ENCODE measurements around the gene FBN2. TPM values are rescaled to one million over a fixed set of nuclear protein-coding genes. Genes with fewer than 3 reads are reported as not detected.
"Not testable (repeated sequence)": the region's sequence is repeated elsewhere in the genome, so short reads cannot be mapped to it uniquely, and the experiment has no call there.

The FBN2 gene
- total RNA-seq, 1 experiment from 2014 or later: 43.8 TPM

DNA sequence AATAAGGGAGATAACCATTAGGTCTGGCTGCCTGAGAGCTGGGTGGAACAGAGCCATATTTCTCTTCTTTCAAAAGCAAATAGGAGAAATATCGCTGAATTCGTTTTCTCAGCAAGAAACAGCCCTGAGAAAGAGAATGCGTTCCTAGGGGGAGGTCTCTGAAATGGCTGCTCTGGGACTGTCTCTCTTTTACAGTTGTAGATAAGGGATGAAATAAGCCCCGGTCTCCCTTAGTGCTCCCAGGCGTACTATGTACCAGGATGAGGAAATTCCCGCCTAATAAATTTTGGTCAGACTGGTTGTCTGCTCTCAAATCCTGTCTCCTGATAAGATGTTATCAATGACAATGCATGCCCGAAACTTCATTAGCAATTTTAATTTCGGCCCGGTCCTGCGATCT is 90.8 kb downstream of the FBN2 start:
- not testable (repeated sequence) for H3K27ac ChIP-seq; H3K27me3 ChIP-seq; H3K4me1 ChIP-seq; H3K9me3 ChIP-seq (replicated peaks); H3K4me3 ChIP-seq; H3K36me3 ChIP-seq; DNase-seq

DNA sequence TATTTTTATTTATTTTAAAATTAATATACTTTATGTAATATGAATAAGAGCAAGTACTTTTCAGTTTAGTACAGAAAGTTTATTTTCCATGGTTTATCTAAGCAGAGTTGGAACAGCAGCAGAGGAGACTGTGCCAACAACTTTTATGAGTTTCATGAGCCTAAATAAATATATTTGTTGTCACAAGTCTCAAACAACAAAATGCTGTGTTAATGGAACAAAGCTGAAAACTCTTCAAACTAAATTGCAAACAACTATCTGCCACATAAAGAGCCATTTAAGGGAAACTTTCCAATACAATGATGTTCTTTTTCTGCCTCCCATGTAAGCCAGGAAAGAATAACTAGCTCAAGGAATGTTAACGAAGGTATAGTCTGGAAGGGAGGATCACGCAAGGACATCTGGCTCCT is 96.1 kb downstream of the FBN2 start:
- Histone ChIP-seq H3K27me3 (no peaks in the 10 kb centered on the region), H3K9me3 (replicated peaks) (no peaks in the 10 kb centered on the region), H3K4me1 (no peaks in the 10 kb centered on the region), H3K4me3 (no peak overlapping the region), H3K36me3 (no peaks in the 10 kb centered on the region), H3K27ac (no peak overlapping the region)
- no peak for DNase-seq

DNA sequence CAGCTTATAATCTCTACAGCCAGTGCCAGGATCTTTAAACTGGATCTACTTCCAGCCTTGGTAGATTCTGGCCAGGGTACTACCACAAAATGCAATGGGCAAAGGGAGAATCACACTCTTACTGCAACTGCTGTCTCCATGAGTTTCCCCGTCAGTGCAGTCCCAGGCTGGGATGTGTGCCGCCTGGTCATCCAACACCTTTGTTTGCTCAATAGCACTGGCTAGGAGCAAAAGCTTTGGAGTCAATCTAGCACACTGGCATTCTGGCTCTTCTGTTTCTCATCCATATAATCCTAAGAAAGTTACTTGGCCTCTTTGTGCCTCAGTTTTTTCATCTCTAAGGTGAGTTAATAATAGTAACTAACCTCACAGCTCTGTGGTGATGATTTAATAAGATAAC is 96.9 kb downstream of the FBN2 start:
- H3K9me3 ChIP-seq (replicated peaks): no peaks in the 10 kb centered on the region
- no peak overlapping the region for H3K27ac ChIP-seq
- no peaks in the 10 kb centered on the region for H3K36me3 ChIP-seq
- DNase-seq: no peak
- H3K4me3 ChIP-seq: no peak overlapping the region
- no peaks in the 10 kb centered on the region for H3K27me3 ChIP-seq
- H3K4me1 ChIP-seq: no peaks in the 10 kb centered on the region

DNA sequence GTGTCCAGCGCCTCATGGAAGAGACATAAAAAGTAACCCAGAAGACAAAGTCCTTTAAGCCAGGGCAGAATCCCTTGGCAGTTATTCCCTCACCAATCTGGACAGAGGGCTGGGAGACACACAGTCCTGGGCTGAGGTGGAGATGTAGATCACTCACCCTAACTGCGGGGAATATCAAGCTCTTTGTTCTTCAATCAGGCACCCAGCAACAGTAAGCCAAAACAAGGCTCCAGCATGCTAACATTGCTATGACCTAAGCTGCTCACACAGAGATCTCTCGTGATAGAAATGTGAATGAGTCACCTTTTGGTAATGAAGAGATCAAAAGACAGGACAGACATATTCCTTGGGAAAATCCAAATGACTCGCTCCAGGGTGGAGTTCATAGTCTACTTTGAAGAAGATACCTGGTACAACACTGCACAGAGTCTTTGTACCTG is 101.3 kb downstream of the FBN2 start:
- no peaks in the 10 kb centered on the region for H3K9me3 ChIP-seq (replicated peaks)
- no peak overlapping the region for H3K27ac ChIP-seq
- H3K27me3 ChIP-seq: no peaks in the 10 kb centered on the region
- no peaks in the 10 kb centered on the region; the same call in 1 of the 2 replicates for H3K4me1 ChIP-seq
- DNase-seq: no peak
- no peak overlapping the region for H3K4me3 ChIP-seq
- no peaks in the 10 kb centered on the region for H3K36me3 ChIP-seq

DNA sequence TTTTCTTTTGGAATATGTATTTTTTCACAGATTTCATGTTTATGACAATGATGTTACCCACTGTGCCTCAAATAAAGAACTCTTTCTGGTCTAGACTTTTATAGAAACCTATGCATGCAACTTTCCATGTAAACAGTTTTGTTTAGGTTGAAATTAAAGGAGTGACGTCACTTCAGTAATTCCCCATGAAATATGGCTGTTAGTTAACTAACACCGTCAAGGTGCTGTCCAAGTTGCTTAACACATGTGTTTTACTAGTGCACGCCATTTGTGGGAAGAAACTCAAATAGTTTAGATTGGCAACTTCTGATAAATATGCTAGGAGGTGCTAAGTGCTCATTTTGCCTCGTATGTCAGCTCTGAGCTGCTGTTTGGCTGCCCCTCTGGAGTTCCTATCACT is 102.2 kb downstream of the FBN2 start:
- Histone ChIP-seq H3K36me3 (no peaks in the 10 kb centered on the region), H3K9me3 (replicated peaks) (no peaks in the 10 kb centered on the region), H3K27ac (no peak overlapping the region), H3K27me3 (no peaks in the 10 kb centered on the region), H3K4me1 (no peaks in the 10 kb centered on the region; the same call in 1 of the 2 replicates), H3K4me3 (no peak overlapping the region)
- no peak for DNase-seq

DNA sequence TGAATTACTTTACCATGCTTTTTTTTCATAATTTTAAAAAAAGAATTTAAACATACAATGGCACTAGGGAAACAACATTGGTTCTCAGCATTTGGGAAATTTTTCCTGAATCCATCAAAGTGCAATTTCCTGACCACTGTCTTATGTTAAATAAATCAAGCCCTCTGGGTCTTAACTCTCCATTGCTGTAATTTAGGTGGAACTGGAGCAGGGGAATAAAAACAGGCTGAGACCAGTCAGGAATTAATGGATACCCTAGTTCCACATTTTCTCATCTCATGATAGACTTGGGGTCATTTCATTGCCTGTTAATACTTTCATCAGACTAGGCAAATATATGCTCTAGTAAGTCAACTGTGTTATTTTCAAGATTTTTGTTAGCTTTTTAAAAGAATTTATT is 103.1 kb downstream of the FBN2 start:
- Histone ChIP-seq H3K9me3 (replicated peaks) (no peaks in the 10 kb centered on the region), H3K4me3 (no peak overlapping the region), H3K36me3 (no peaks in the 10 kb centered on the region), H3K27me3 (no peaks in the 10 kb centered on the region), H3K27ac (no peak overlapping the region), H3K4me1 (no peaks in the 10 kb centered on the region; the same call in 1 of the 2 replicates)
- DNase-seq: no peak

DNA sequence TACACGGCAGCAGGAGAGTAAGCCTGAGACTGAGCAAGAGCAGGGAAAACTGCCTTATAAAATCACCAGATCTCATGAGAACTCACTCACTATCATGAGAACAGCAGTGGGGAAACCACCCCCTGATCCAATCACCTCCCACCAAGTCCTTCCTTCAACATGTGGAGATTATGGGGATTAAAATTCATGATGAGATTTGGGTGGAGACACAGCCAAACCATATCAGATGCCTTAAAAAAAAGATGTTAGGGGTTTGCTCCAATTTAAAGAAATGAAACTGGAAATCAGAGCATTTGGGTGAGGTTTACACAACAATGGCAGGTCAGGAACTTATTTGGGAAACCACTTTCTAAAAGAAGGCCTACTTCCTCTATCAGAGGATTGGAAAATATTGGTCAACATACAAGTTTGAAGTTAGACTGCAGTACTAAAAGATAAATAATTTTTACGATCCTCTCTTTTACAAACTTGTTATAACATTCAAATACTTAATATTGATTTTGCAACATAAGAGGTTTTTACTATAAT is 105.1 kb downstream of the FBN2 start:
- Histone ChIP-seq H3K4me1 (no peaks in the 10 kb centered on the region; the same call in 1 of the 2 replicates), H3K4me3 (no peak overlapping the region)
- no peak for DNase-seq

DNA sequence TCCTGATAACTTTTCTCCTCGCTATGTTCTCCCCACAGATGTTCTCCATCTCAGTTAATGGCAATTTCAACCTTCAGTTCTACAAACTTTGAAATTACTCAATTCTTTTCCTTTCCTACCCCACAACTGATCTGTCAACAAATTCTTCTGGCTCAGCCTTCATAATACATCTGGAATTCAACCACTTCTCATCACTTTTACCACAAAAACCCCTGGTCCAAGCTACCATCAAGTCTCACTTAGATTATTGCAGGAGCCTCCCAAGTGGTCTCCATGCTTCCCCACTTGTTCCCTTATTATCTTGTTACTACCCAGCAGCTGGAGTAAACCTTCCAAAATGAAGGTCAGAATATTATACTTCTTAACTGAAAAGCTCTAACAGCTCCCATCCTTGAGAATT is 110.1 kb downstream of the FBN2 start:
- no peak for DNase-seq
- H3K27me3 ChIP-seq: no peaks in the 10 kb centered on the region
- no peaks in the 10 kb centered on the region for H3K9me3 ChIP-seq (replicated peaks)
- H3K4me3 ChIP-seq: no peak overlapping the region
- H3K36me3 ChIP-seq: no peaks in the 10 kb centered on the region
- H3K4me1 ChIP-seq: no peaks in the 10 kb centered on the region
- no peak overlapping the region for H3K27ac ChIP-seq

More for the DNA sequence above, 105.1 kb downstream of the FBN2 start:
- Histone ChIP-seq H3K27me3 (no peaks in the 10 kb centered on the region), H3K9me3 (replicated peaks) (no peaks in the 10 kb centered on the region), H3K36me3 (no peaks in the 10 kb centered on the region), H3K27ac (no peak overlapping the region)

DNA sequence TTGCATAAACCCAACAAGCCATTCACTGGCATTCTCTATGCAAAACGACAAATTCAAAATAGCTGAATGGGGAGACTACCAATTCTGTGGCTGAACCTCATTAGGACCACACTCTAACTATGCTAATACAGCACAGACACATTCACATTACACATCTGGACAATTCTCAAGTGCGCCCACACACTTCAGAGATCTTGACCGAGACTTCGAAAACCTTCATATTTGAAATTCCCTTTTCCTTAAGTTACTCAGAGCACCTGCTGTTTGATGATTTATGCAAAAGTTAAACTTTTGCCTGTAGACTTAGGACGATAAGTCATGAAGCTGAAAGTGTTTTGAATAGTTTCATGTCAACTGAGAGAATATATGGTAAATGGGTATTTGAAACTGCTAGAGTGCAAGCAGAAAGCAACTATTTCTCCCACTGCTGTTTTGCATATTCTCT is 111.9 kb downstream of the FBN2 start:
- Histone ChIP-seq H3K4me3 (no peak overlapping the region), H3K36me3 (no peaks in the 10 kb centered on the region), H3K9me3 (replicated peaks) (no peaks in the 10 kb centered on the region), H3K4me1 (no peaks in the 10 kb centered on the region), H3K27ac (no peak overlapping the region), H3K27me3 (no peaks in the 10 kb centered on the region)
- no peak for DNase-seq

DNA sequence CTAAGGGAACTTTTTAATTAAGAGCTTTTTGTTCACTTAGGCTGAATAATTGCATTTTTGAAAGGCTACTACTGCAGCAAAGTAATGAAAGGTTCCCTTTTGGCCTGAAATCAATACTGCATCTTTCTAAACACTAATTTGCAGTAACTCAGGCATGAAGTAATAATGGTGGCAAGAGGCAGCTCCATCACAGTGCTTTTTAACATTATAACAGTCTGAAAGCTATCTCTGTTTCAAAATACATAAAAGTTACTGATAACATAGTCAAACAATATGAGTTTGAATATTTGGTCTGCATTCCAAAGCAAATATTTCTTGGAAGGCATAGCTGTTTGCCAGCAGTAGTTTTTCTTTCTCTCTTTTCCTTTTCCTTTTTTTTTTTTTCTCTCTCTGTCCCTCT is 113.4 kb downstream of the FBN2 start:
- Histone ChIP-seq H3K4me1 (no peaks in the 10 kb centered on the region), H3K4me3 (no peak overlapping the region), H3K27ac (no peak overlapping the region), H3K27me3 (no peaks in the 10 kb centered on the region), H3K36me3 (no peaks in the 10 kb centered on the region), H3K9me3 (replicated peaks) (no peaks in the 10 kb centered on the region)
- DNase-seq: no peak

DNA sequence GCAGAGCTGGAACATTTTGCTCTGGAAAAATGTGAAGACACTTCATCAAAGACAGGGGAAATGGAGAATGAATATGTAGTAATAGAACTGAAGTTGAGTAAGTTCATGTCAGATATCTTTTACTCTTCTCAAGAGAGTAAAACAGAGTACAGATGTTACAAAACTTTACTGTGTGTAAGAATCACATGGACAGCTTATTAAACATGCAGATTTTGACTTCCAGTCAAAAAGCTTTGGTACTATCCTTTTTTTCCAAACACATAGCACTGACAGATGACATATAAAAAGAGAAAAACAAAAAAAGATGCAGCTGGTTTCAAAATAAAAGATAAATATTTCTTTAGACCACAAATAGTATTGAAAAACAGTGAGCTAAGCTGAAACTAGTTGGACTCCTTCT is 115.4 kb downstream of the FBN2 start:
- Histone ChIP-seq H3K27ac (no peak overlapping the region), H3K4me3 (no peak overlapping the region), H3K9me3 (replicated peaks) (no peaks in the 10 kb centered on the region)

DNA sequence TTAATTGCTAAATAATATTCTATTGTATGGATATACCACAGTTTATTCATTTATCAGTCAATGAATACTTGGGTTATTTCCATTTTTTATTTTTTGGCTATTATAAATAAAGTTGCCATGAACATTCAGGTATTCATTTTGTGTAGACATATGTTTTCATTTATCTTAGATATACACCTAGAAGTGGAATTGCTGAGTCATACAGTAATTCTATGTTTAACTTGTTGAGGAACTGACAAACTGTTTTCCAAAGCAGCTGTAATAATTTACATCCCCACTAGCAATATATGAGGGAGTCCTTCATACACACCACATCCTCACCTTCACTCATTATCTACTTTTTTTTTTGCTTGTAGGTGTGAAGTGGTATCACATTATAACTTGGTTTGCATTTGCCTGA is 123.6 kb downstream of the FBN2 start:
- Histone ChIP-seq H3K36me3 (no peaks in the 10 kb centered on the region), H3K27me3 (no peaks in the 10 kb centered on the region)

More for the DNA sequence above, 115.4 kb downstream of the FBN2 start:
- Histone ChIP-seq H3K27me3 (no peaks in the 10 kb centered on the region), H3K36me3 (no peaks in the 10 kb centered on the region), H3K4me1 (no peaks in the 10 kb centered on the region)
- DNase-seq: no peak

DNA sequence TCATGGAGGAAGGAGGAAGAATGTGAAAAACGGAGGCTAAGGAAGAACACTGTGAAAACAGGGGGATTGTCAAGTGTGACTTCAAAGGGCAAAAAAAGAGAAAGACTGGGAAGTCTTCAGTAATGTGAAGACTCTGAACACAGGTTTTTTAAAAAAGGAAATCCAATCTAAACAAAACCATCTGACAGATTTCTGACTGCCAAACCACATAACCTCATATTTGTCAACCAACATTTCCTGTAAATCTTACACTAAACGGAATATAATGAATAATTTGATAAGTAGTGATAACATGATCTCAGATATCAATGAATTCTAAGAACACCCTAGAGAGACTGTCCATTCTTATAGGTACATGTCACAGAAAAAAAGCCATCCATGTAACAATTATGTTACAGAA is 124.7 kb downstream of the FBN2 start:
- no peaks in the 10 kb centered on the region for H3K27me3 ChIP-seq
- DNase-seq: no peak
- no peaks in the 10 kb centered on the region for H3K36me3 ChIP-seq
- H3K4me3 ChIP-seq: no peak overlapping the region
- no peak overlapping the region for H3K27ac ChIP-seq
- no peaks in the 10 kb centered on the region; the same call in 1 of the 2 replicates for H3K9me3 ChIP-seq (replicated peaks)
- peaks cover 18% of the 10 kb centered on the region for H3K4me1 ChIP-seq

More for the DNA sequence above, 123.6 kb downstream of the FBN2 start:
- peaks cover 8% of the 10 kb centered on the region for H3K4me1 ChIP-seq
- no peak overlapping the region for H3K27ac ChIP-seq
- no peak for DNase-seq
- H3K4me3 ChIP-seq: no peak overlapping the region
- no peaks in the 10 kb centered on the region; the same call in 1 of the 2 replicates for H3K9me3 ChIP-seq (replicated peaks)

DNA sequence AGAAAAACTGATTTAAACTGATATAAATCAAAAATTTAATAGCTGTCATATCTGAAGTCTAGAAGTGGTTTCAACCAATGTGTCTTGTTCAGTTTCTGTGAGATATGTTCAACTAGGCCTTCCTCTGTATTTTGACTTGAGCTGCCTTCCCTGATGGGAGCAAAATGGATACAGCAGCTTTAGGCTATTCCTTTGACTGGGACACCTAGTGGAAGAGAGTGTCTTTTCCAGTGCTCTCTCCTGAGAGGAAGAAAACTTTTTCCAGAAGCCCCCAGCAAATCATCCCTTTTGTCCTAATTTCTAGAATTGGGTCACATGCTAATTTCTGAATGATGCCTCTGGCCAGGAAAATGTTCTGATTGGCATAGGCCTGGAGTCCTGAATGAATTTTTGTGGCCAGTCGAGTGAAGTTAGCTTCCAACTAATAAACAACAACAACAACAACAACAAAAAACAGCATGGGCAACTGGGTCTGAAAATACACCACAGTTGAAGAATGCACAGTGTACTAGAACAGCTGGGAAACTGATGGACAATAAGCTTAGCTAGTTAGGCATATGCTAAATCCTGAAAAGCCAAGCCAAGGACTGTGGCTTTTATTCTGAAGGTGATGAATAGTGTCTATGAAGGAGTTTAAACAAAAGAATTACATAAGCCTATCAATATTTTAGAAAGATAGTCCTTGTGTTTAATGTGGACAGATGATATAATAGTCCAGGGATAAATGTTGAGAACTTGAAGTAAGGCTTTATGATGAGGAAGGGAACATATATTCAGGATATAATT is 125.7 kb downstream of the FBN2 start:
- no peak overlapping the region for H3K4me3 ChIP-seq
- DNase-seq: no peak
- H3K36me3 ChIP-seq: 0 out of 2 replicates have a peak, but pooled peaks cover 1% of the 10 kb centered on the region
- H3K4me1 ChIP-seq: peaks cover 18% of the 10 kb centered on the region
- H3K27ac ChIP-seq: no peak overlapping the region
- H3K9me3 ChIP-seq (replicated peaks): no peaks in the 10 kb centered on the region; the same call in 1 of the 2 replicates
- H3K27me3 ChIP-seq: no peaks in the 10 kb centered on the region

DNA sequence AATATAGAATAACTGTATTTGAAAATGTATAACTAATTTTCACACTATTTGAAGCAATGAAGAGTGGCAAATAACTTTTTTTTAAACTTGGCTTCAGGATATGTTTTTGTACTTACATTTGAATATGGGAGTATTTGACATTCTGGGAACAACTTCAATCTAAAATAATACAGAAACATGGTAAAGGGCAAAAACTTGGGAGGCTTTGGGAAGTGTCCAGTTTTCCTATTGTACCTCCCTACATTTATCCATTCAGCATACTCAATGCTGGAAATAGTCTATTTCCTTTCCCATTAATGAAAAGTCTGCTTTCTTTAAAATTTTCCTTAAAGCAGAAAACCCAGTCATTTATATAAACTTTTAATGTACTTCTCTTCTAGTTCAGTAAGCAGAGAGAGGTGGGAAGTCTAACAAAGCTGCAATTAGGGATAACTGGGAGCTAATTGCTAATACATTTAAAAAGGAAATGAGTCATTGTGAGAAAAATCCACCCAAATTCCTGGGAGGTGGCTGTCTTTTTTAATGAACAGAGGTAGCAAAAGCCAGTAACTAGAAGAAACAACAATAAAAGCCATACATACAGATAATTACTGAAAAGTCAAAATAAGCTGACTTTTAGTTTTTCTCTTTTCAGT is 128.8 kb downstream of the FBN2 start:
- no peak for DNase-seq
- peak overlapping the region; percentile 35 for H3K27ac ChIP-seq
- no peaks in the 10 kb centered on the region for H3K27me3 ChIP-seq
- H3K36me3 ChIP-seq: 0 out of 2 replicates have a peak, but pooled peaks cover 5% of the 10 kb centered on the region
- no peak overlapping the region for H3K4me3 ChIP-seq
- H3K9me3 ChIP-seq (replicated peaks): no peaks in the 10 kb centered on the region
- peaks cover 18% of the 10 kb centered on the region for H3K4me1 ChIP-seq
